CD14-positive monocyte (primary cell): ENCODE results near the gene PKD1. TPM values are rescaled to one million over a fixed set of nuclear protein-coding genes. Genes with fewer than 3 reads are reported as not detected.

Experiments used
- DNase-seq, 3 donors: peaks; one replicate each; pipeline ENCODE4 v3.0.0-alpha.2; 2011 to 2022
- H2AFZ ChIP-seq: 2 replicates; pipeline ENCODE4 v1.6.0; 2012; ENCODE audit warnings: mild to moderate bottlenecking, low read depth, low read length, inconsistent platforms; ENCODE audit not compliant: insufficient read depth, poor library complexity, severe bottlenecking
- H3K27ac ChIP-seq, 2 donors: 1 replicate in 1 of 2; 2 replicates in 1 of 2; pipeline ENCODE4 v1.5.1; 2012 to 2013; ENCODE audit warnings: low read length in 2 of 2, control low read depth in 1 of 2, inconsistent platforms in 1 of 2, low read depth in 1 of 2, mild to moderate bottlenecking in 1 of 2
- H3K27me3 ChIP-seq, 2 donors: one replicate each; pipeline versions ENCODE4 v1.6.0 to v1.6.1; 2011 to 2013; ENCODE audit warnings: low read length in 2 of 2; ENCODE audit not compliant: control insufficient read depth in 2 of 2, insufficient read depth in 2 of 2
- H3K36me3 ChIP-seq, 2 donors: replicated peaks in 1 of 2; 1 replicate in 1 of 2; 2 replicates in 1 of 2; pipeline versions ENCODE4 v1.5.1 to v1.6.1; 2012 to 2013; ENCODE audit warnings: low read length in 2 of 2, control low read depth in 1 of 2, inconsistent platforms in 1 of 2, mild to moderate bottlenecking in 1 of 2; ENCODE audit not compliant: insufficient read depth in 2 of 2, control insufficient read depth in 1 of 2
- H3K4me1 ChIP-seq, 2 donors: 1 replicate in 1 of 2; 2 replicates in 1 of 2; pipeline versions ENCODE4 v1.5.1 to v1.6.1; 2012 to 2013; ENCODE audit warnings: low read length in 2 of 2, control low read depth in 1 of 2, inconsistent platforms in 1 of 2, mild to moderate bottlenecking in 1 of 2, moderate library complexity in 1 of 2; ENCODE audit not compliant: insufficient read depth in 2 of 2, control insufficient read depth in 1 of 2
- H3K4me2 ChIP-seq: replicated peaks from 2 replicates; pipeline ENCODE3; 2012; ENCODE audit warnings: low read length, moderate library complexity, mild to moderate bottlenecking; ENCODE audit not compliant: poor library complexity, severe bottlenecking; ENCODE audit errors: extremely low read depth
- H3K4me3 ChIP-seq, 3 experiments: fragments of 200-600 bp in 1 of 3; sonication (generic) in 1 of 3; replicated peaks in 1 of 3; 1 replicate in 2 of 3; 2 replicates in 1 of 3; pipeline ENCODE4 v1.5.1; 2011 to 2013; ENCODE audit warnings: low read length in 3 of 3, mild to moderate bottlenecking in 3 of 3, control low read depth in 2 of 3, low read depth in 2 of 3, inconsistent platforms in 1 of 3, moderate library complexity in 1 of 3
- H3K79me2 ChIP-seq: 2 replicates; pipeline ENCODE4 v1.6.0; 2012; ENCODE audit warnings: mild to moderate bottlenecking, control low read depth, inconsistent platforms, low read length, moderate library complexity; ENCODE audit not compliant: insufficient read depth
- H3K9ac ChIP-seq: 2 replicates; pipeline ENCODE4 v1.6.0; 2017; ENCODE audit warnings: low read length, mild to moderate bottlenecking; ENCODE audit not compliant: insufficient read depth, poor library complexity, severe bottlenecking
- H3K9me3 ChIP-seq, 2 donors: replicated peaks in 1 of 2; 1 replicate in 1 of 2; 2 replicates in 1 of 2; pipeline versions ENCODE4 v1.5.1 to v1.6.1; 2012 to 2013; ENCODE audit warnings: low read length in 2 of 2, control low read depth in 1 of 2; ENCODE audit not compliant: control insufficient read depth in 1 of 2, insufficient read depth in 1 of 2
- H4K20me1 ChIP-seq: 2 replicates; pipeline ENCODE4 v1.6.0; 2012; ENCODE audit warnings: mild to moderate bottlenecking, low read length, control low read depth, moderate library complexity; ENCODE audit not compliant: insufficient read depth
- H3K27ac Mint-ChIP-seq, 7 donors: one replicate each; pipeline ENCODE4 v1.8.0; 2020; ENCODE audit warnings: mild to moderate bottlenecking in 7 of 7, mixed read lengths in 7 of 7, moderate library complexity in 6 of 7, inconsistent platforms in 2 of 7
- H3K27me3 Mint-ChIP-seq, 3 donors: one replicate each; pipeline ENCODE4 v1.8.0; 2021 to 2022; ENCODE audit warnings: low read depth in 3 of 3, mild to moderate bottlenecking in 3 of 3, mixed read lengths in 3 of 3, moderate library complexity in 3 of 3, inconsistent platforms in 1 of 3
- H3K36me3 Mint-ChIP-seq, 2 donors: one replicate each; pipeline ENCODE4 v1.8.0; 2020; ENCODE audit warnings: mixed read lengths in 2 of 2, inconsistent platforms in 1 of 2, mild to moderate bottlenecking in 1 of 2
- H3K4me1 Mint-ChIP-seq: one replicate; pipeline ENCODE4 v1.8.0; 2020; ENCODE audit warnings: mild to moderate bottlenecking, mixed read lengths
- H3K4me3 Mint-ChIP-seq, 2 donors: one replicate each; pipeline ENCODE4 v1.8.0; 2020; ENCODE audit warnings: mild to moderate bottlenecking in 2 of 2, mixed read lengths in 2 of 2, moderate library complexity in 1 of 2
- H3K9me3 Mint-ChIP-seq, 7 donors: one replicate each; pipeline ENCODE4 v1.8.0; 2020 to 2022; ENCODE audit warnings: mixed read lengths in 7 of 7, mild to moderate bottlenecking in 6 of 7, moderate library complexity in 6 of 7, inconsistent platforms in 2 of 7
- WGBS: methylation state at CpG from one replicate; pipeline ENCODE4 v1.1.5; 2013; ENCODE audit warnings: missing lambda C conversion rate; ENCODE audit not compliant: insufficient coverage; 5-methylcytosine and 5-hydroxymethylcytosine counted together
- intact Hi-C, 2 donors: fragments of 100-400 bp; cut with micrococcal nuclease; formaldehyde crosslinking; loops; one replicate each; pipeline versions ENCODE4 v1.15.0 to v1.15.1; 2023
- polyA plus RNA-seq, 3 donors: library from polyadenylated mRNA; depleted of rRNA in 1 of 3; unstranded in 2 of 3; stranded (reverse) in 1 of 3; fragments of 300-500 nt in 2 of 3; fragments of >200 nt in 1 of 3; fragmentation: Illumina TruSeq in 2 of 3; gene quantifications; 1 replicate in 2 of 3; 2 replicates in 1 of 3; pipeline ENCODE4 v1.2.3, GENCODE V29; 2012 to 2021
- TF ChIP-seq, protein P1 (sequence below): fragments of 200-600 bp; IDR thresholded peaks from one replicate; pipeline ENCODE4 v1.8.0; 2022; ENCODE audit warnings: antibody characterized with exemption, mild to moderate bottlenecking

PKD1 gene
- polyA plus RNA-seq, 3 donors: 0.22 to 53.8 (median 1.6) TPM

DNA sequence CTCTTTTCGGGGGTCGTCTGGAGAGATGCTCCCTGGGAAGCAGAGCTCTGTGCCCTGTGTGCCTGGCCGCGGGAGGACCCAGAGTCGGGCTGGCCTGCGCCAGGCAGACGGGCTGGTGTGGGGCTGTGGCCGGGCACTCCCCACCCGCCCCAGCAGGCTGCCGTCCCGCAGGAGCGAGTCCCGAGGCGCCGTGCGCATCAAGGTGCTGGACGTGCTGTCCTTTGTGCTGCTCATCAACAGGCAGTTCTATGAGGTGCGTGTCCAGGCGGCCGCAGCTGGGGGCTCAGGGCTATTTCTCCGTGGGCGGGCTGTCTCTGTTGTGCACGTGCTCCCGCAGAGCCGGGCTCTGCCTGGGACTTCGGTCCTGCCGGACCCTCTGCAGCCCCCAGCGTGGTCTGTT is 72.9 kb downstream of the PKD1 start:
- H3K4me3 Mint-ChIP-seq: no peak overlapping the region
- H3K79me2 ChIP-seq: no peaks in the 10 kb centered on the region
- H3K9me3 Mint-ChIP-seq: peaks cover 0 to 4% (median 0%) of the 10 kb centered on the region in 7 donors
- DNase-seq: no peak
- H3K27me3 Mint-ChIP-seq: peaks cover 0 to 1% (median 0%) of the 10 kb centered on the region in 3 donors
- WGBS: 97% methylated on average over 28 of the region's 28 CpGs
- H3K4me1 Mint-ChIP-seq: no peaks in the 10 kb centered on the region
- H3K9ac ChIP-seq: no peak overlapping the region
- TF ChIP-seq, protein P1, sequence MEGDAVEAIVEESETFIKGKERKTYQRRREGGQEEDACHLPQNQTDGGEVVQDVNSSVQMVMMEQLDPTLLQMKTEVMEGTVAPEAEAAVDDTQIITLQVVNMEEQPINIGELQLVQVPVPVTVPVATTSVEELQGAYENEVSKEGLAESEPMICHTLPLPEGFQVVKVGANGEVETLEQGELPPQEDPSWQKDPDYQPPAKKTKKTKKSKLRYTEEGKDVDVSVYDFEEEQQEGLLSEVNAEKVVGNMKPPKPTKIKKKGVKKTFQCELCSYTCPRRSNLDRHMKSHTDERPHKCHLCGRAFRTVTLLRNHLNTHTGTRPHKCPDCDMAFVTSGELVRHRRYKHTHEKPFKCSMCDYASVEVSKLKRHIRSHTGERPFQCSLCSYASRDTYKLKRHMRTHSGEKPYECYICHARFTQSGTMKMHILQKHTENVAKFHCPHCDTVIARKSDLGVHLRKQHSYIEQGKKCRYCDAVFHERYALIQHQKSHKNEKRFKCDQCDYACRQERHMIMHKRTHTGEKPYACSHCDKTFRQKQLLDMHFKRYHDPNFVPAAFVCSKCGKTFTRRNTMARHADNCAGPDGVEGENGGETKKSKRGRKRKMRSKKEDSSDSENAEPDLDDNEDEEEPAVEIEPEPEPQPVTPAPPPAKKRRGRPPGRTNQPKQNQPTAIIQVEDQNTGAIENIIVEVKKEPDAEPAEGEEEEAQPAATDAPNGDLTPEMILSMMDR: no peak
- H4K20me1 ChIP-seq: no peaks in the 10 kb centered on the region
- no peak overlapping the region for H3K27ac Mint-ChIP-seq
- no peaks in the 10 kb centered on the region for H3K27me3 ChIP-seq
- peaks cover 58 to 84% of the 10 kb centered on the region in 2 donors for H3K36me3 Mint-ChIP-seq
- no peak overlapping the region for H3K27ac ChIP-seq
- no peaks in the 10 kb centered on the region for H3K4me1 ChIP-seq
- H3K4me3 ChIP-seq: no peak overlapping the region
- H3K4me2 ChIP-seq: no peak overlapping the region
- H2AFZ ChIP-seq: no peak overlapping the region
- intact Hi-C loops: no loop called here
- H3K36me3 ChIP-seq: peaks cover 74 to 88% of the 10 kb centered on the region in 2 donors
- no peaks in the 10 kb centered on the region for H3K9me3 ChIP-seq

DNA sequence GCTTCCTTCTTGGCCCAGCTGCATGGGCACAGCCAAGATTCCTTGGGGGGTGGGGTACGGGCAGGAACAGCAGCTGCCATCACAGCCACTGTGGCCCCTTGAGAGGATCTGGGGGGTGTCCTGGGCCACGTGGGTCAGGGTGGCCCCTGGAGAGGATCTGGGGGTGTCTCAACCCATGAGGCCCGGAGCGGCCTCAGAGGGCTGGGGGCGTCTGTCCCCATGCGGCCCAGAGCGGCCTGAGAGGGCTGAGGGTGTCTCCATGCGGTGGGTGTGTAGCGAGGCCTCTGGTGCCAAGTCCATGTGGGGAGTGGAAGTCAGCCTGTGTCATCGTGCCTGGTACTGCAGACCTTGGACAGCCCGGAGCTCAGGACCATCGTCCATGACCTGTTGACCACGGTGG is 74.2 kb downstream of the PKD1 start:
- Histone ChIP-seq H3K4me3 (no peak overlapping the region), H3K9ac (no peak overlapping the region), H3K4me1 (no peaks in the 10 kb centered on the region), H3K27ac (no peak overlapping the region), H3K79me2 (no peaks in the 10 kb centered on the region), H2AFZ (no peak overlapping the region), H3K27me3 (no peaks in the 10 kb centered on the region), H3K4me2 (no peak overlapping the region), H3K9me3 (no peaks in the 10 kb centered on the region), H4K20me1 (no peaks in the 10 kb centered on the region), H3K36me3 (peaks cover 79 to 87% of the 10 kb centered on the region in 2 donors)
- H3K27me3 Mint-ChIP-seq: peaks cover 0 to 1% (median 0%) of the 10 kb centered on the region in 3 donors
- peaks cover 0 to 4% (median 0%) of the 10 kb centered on the region in 7 donors for H3K9me3 Mint-ChIP-seq
- no peak overlapping the region for H3K27ac Mint-ChIP-seq
- TF ChIP-seq, protein P1: no peak
- H3K4me3 Mint-ChIP-seq: no peak overlapping the region
- peaks cover 58 to 84% of the 10 kb centered on the region in 2 donors for H3K36me3 Mint-ChIP-seq
- no peak for DNase-seq
- intact Hi-C loops: no loop called here
- no peaks in the 10 kb centered on the region for H3K4me1 Mint-ChIP-seq
- 96% methylated on average over 12 of the region's 13 CpGs for WGBS
